A549 (cell line): ENCODE results near the gene EWSR1. TPM values are rescaled to one million over a fixed set of nuclear protein-coding genes. Genes with fewer than 3 reads are reported as not detected.

Source experiments
- ATAC-seq, 2 experiments: fragments of 200-7000 bp in 1 of 2; fragments of >200 bp in 1 of 2; cut with Nextera tagmentation in 1 of 2; cut with Tn5 transposase in 1 of 2; 3 replicates each; pipeline versions ENCODE4 v1.8.0 to v1.9.1; 2018 to 2020; ENCODE audit warnings: mild to moderate bottlenecking in 1 of 2, moderate library complexity in 1 of 2
- CTCF ChIA-PET: fragments of 300-600 bp; sonication (Branson Sonifier 250); formaldehyde crosslinking; extraction: SDS; loops from one replicate; lab custom pipeline; 2021; ENCODE audit warnings: antibody characterized with exemption, inconsistent platforms; lab: Yijun Ruan, JAX
- POLR2A ChIA-PET: fragments of 350-600 bp; formaldehyde crosslinking; extraction: SDS; loops from one replicate; lab custom pipeline; 2021; ENCODE audit warnings: antibody characterized with exemption, inconsistent platforms; lab: Yijun Ruan, JAX
- DNase-seq, 2 experiments: peaks; one replicate each; pipeline versions ENCODE4 v3.0.0 to v3.0.0-alpha.2; 2011 to 2016; ENCODE audit warnings: low read depth in 1 of 2, low spot score in 1 of 2
- FAIRE-seq: peaks from 2 replicates; lab custom pipeline; 2011; peaks lifted over from hg19 to GRCh38; lab: Jason Lieb, UNC
- H3K27ac ChIP-seq, 2 experiments: fragments of >200 bp; sonication (Bioruptor Twin); formaldehyde crosslinking; 3 replicates each; pipeline ENCODE4 v1.5.1; 2016 to 2017
- H3K4me1 ChIP-seq: fragments of >200 bp; sonication (Bioruptor Twin); formaldehyde crosslinking; 3 replicates; pipeline ENCODE4 v1.6.1; 2016
- H3K4me2 ChIP-seq: fragments of >200 bp; sonication (Bioruptor Twin); formaldehyde crosslinking; 3 replicates; pipeline ENCODE4 v1.6.1; 2016
- H3K4me3 ChIP-seq: fragments of >200 bp; sonication (Bioruptor Twin); formaldehyde crosslinking; 3 replicates; pipeline ENCODE4 v1.5.1; 2016
- H3K9me3 ChIP-seq: fragments of >200 bp; sonication (Bioruptor Twin); formaldehyde crosslinking; 3 replicates; pipeline ENCODE4 v1.6.1; 2016
- BCL3 ChIP-seq: fragments of >200 bp; sonication (Bioruptor Twin); formaldehyde crosslinking; IDR thresholded peaks from 3 replicates; pipeline ENCODE4 v1.6.1; 2016
- CBX2 ChIP-seq: fragments of 200-600 bp; sonication (generic); IDR thresholded peaks from 2 replicates; pipeline ENCODE4 v1.6.1; 2016; ENCODE audit warnings: low read depth, mild to moderate bottlenecking, borderline replicate concordance
- CHD4 ChIP-seq: fragments of 200-600 bp; sonication (generic); IDR thresholded peaks from 2 replicates; pipeline ENCODE4 v1.6.1; 2016; ENCODE audit warnings: antibody characterized with exemption, mild to moderate bottlenecking, borderline replicate concordance
- ESRRA ChIP-seq: fragments of 150-350 bp; IDR thresholded peaks from 2 replicates; pipeline ENCODE4 v1.6.1; 2014; ENCODE audit warnings: mild to moderate bottlenecking, low read length, borderline replicate concordance
- FOSB ChIP-seq: fragments of 250-450 bp; sonication (Bioruptor Pico); IDR thresholded peaks from 2 replicates; pipeline ENCODE4 v1.5.0; 2020; ENCODE audit warnings: mild to moderate bottlenecking, moderate library complexity
- HOXB13 ChIP-seq: fragments of 250-450 bp; sonication (Bioruptor Pico); IDR thresholded peaks from 2 replicates; pipeline ENCODE4 v1.5.0; 2020; ENCODE audit warnings: low read depth, mild to moderate bottlenecking, moderate library complexity
- JUN ChIP-seq, 2 experiments: fragments of >200 bp; sonication (Bioruptor Twin); formaldehyde crosslinking; IDR thresholded peaks; 2 replicates in 1 of 2; 3 replicates in 1 of 2; pipeline ENCODE4 v1.6.1; 2016 to 2017
- JUNB ChIP-seq: fragments of >200 bp; sonication (Bioruptor Twin); formaldehyde crosslinking; IDR thresholded peaks from 2 replicates; pipeline ENCODE4 v1.6.1; 2016
- KDM1A ChIP-seq: fragments of 200-600 bp; sonication (generic); IDR thresholded peaks from 2 replicates; pipeline ENCODE4 v1.6.1; 2016; ENCODE audit warnings: low read depth, mild to moderate bottlenecking
- MAFK ChIP-seq: fragments of 450-650 bp; IDR thresholded peaks from 2 replicates; pipeline ENCODE4 v1.6.1; 2014; ENCODE audit not compliant: partially characterized antibody
- NR3C1 ChIP-seq: fragments of >200 bp; sonication (Bioruptor Twin); formaldehyde crosslinking; IDR thresholded peaks from 3 replicates; pipeline ENCODE4 v1.6.1; 2017
- POLR2AphosphoS2 ChIP-seq: conservative IDR thresholded peaks from 2 replicates; pipeline ENCODE4 v1.6.1; 2012; ENCODE audit warnings: low read length, improper control_type of control experiment, inconsistent platforms
- RAD21 ChIP-seq, 2 experiments: fragments of >200 bp in 1 of 2; sonication (Bioruptor Twin) in 1 of 2; formaldehyde crosslinking in 1 of 2; IDR thresholded peaks in 1 of 2; conservative IDR thresholded peaks in 1 of 2; 2 replicates in 1 of 2; 3 replicates in 1 of 2; pipeline ENCODE4 v1.6.1; 2012 to 2018; ENCODE audit warnings: inconsistent platforms in 1 of 2
- RCOR1 ChIP-seq: fragments of 150-350 bp; IDR thresholded peaks from 2 replicates; pipeline ENCODE4 v1.6.1; 2014; ENCODE audit warnings: antibody characterized with exemption, low read length, low read depth
- RFX5 ChIP-seq: fragments of 450-650 bp; IDR thresholded peaks from 2 replicates; pipeline ENCODE4 v1.7.1; 2014; ENCODE audit warnings: antibody characterized with exemption, mild to moderate bottlenecking, moderate library complexity
- RNF2 ChIP-seq: fragments of 200-600 bp; sonication (generic); IDR thresholded peaks from 2 replicates; pipeline ENCODE4 v1.6.1; 2016; ENCODE audit warnings: low read depth, mild to moderate bottlenecking, antibody characterized with exemption, moderate library complexity, borderline replicate concordance
- TFCP2L1 ChIP-seq: fragments of 250-450 bp; sonication (Bioruptor Pico); IDR thresholded peaks from 2 replicates; pipeline ENCODE4 v1.5.0; 2021; ENCODE audit warnings: mild to moderate bottlenecking
- WGBS: methylation state at CpG from one replicate; pipeline ENCODE4 v1.1.6; 2017; ENCODE audit errors: missing lambda C conversion rate; 5-methylcytosine and 5-hydroxymethylcytosine counted together
- polyA plus RNA-seq, 4 experiments: library from polyadenylated mRNA; depleted of rRNA in 3 of 4; stranded (reverse); fragments of >200 nt; fragmentation: RNase III in 1 of 4; extraction: RNeasy Plus Mini Kit Qiagen cat#74134 plus additional on column Dnase treatment in 1 of 4; gene quantifications; 2 replicates in 3 of 4; 3 replicates in 1 of 4; pipeline ENCODE4 v1.2.3, GENCODE V29; 2011 to 2017
- TF ChIP-seq, protein P1 (sequence below): IDR thresholded peaks from 2 replicates; pipeline ENCODE4 v1.6.1; 2012
- TF ChIP-seq, protein P2 (sequence below): fragments of >200 bp; sonication (Bioruptor Twin); formaldehyde crosslinking; IDR thresholded peaks from 3 replicates; pipeline ENCODE4 v1.5.1; 2016

EWSR1 gene
- polyA plus RNA-seq, 2 of the 4 experiments (the other 2 are of a cell fraction), result 146 to 281 TPM

DNA sequence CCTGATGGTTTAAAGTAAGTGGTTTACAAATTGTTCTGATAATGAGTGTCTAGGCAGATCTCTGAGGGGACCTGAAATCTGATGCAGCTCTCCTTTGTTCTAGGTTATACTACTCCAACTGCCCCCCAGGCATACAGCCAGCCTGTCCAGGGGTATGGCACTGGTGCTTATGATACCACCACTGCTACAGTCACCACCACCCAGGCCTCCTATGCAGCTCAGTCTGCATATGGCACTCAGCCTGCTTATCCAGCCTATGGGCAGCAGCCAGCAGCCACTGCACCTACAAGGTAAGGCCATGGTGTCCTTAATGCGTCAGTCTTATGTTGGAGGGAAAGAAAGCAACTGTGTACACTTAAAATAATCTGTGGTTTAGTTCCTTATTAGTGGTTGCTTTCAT, 9.9 kb downstream of the EWSR1 start:
- WGBS, result 87% methylated on average over 1 of the region's 1 CpG
- CTCF ChIA-PET, result no interaction called here
- H3K9me3 ChIP-seq, result no peaks in the 10 kb centered on the region

DNA sequence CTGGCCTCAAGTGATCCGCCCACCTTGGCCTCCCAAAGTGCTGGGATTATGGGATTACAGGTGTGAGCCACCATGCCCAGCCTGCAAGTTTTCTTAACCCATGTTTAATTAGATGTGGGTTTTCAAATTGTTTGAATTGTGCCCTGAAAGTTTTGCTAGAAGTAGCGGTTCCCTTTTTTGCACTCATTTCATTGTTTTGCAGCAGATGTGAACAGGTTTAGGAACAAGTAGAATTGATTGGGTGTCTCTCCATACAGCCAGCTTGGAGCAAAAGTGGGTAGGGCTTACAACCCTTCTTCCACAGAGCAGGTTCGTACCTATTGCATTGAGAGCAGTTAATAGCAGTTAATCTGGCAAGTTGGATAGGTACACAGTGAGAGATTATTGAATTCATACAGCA, 16.1 kb downstream of the EWSR1 start:
- POLR2A ChIA-PET, result interaction anchor here (0.6 kb wide), 1 partner anchor 11 kb away, joined by 3 read pairs; no protein-coding TSS in a partner anchor
- ATAC-seq (no peak), FAIRE-seq (no peak), DNase-seq (no peak)
- Histone ChIP-seq H3K4me1 (no peaks in the 10 kb centered on the region; the same call in 2 of the 3 replicates), H3K27ac (no peak overlapping the region), H3K9me3 (no peaks in the 10 kb centered on the region), H3K4me3 (no peak overlapping the region), H3K4me2 (no peak overlapping the region)
- CTCF ChIA-PET, result interaction anchor here (0.8 to 1.5 kb wide), 2 partner anchors 22 to 23 kb away, joined by 3 to 4 read pairs; no protein-coding TSS in a partner anchor
- 100% methylated on average over 3 of the region's 3 CpGs for WGBS
- TF ChIP-seq JUNB (no peak), RNF2 (no peak), BCL3 (no peak), TFCP2L1 (no peak), NR3C1 (no peak), POLR2AphosphoS2 (no peak), CHD4 (no peak), CBX2 (no peak), RFX5 (no peak)

More for the DNA sequence above, 9.9 kb downstream of the EWSR1 start:
- POLR2A ChIA-PET, result no interaction called here
- Histone ChIP-seq H3K4me1 (peaks cover 22% of the 10 kb centered on the region), H3K4me2 (no peak overlapping the region), H3K27ac (no peak overlapping the region), H3K4me3 (no peak overlapping the region)
- DNase-seq (no peak), ATAC-seq (no peak), FAIRE-seq (no peak)
- no peak for TF ChIP-seq FOSB (CRISPR knock-in tag)
- no peak for TF ChIP-seq JUN (IDR thresholded peaks at IDR 0.05)

DNA sequence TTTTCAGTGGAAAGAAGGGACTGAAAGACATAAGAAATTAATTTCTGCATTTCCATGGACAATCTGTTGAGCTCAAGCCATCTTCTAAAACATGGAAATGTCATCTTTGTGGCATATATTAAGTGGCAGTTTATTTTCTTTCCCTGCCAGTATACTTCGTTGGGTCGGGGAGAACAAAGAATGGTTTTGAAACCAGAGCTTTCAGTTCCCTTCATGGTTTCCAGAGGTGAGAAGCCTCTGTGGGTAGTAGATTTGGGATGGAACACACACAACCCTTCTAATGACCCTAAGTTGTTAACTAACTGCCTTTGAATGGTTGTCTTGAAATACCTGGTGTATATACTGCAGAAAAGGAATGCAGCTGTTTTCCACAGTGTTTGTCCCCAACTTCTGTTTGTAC, 20.8 kb downstream of the EWSR1 start:
- CTCF ChIA-PET, result interaction anchor here (1.1 to 3.5 kb wide), 3 partner anchors 14 to 55 kb away, joined by 3 to 14 read pairs (median 3); no protein-coding TSS in a partner anchor
- H3K4me3 ChIP-seq, result no peak overlapping the region
- H3K4me1 ChIP-seq, result no peaks in the 10 kb centered on the region; the same call in 2 of the 3 replicates
- 78% methylated on average over 2 of the region's 2 CpGs for WGBS
- ATAC-seq (no peak), DNase-seq (no peak), FAIRE-seq (no peak)
- H3K9me3 ChIP-seq, result no peaks in the 10 kb centered on the region
- no peak overlapping the region for H3K4me2 ChIP-seq
- TF ChIP-seq RCOR1 (no peak), HOXB13 (no peak), RAD21 (conservative IDR thresholded peaks at IDR 0.05 in 1 of 2, IDR thresholded peaks at IDR 0.05 in 1 of 2) (no peak), ESRRA (no peak), MAFK (no peak), KDM1A (no peak)
- TF ChIP-seq, protein P1, sequence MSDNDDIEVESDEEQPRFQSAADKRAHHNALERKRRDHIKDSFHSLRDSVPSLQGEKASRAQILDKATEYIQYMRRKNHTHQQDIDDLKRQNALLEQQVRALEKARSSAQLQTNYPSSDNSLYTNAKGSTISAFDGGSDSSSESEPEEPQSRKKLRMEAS, result no peak
- TF ChIP-seq, protein P2, sequence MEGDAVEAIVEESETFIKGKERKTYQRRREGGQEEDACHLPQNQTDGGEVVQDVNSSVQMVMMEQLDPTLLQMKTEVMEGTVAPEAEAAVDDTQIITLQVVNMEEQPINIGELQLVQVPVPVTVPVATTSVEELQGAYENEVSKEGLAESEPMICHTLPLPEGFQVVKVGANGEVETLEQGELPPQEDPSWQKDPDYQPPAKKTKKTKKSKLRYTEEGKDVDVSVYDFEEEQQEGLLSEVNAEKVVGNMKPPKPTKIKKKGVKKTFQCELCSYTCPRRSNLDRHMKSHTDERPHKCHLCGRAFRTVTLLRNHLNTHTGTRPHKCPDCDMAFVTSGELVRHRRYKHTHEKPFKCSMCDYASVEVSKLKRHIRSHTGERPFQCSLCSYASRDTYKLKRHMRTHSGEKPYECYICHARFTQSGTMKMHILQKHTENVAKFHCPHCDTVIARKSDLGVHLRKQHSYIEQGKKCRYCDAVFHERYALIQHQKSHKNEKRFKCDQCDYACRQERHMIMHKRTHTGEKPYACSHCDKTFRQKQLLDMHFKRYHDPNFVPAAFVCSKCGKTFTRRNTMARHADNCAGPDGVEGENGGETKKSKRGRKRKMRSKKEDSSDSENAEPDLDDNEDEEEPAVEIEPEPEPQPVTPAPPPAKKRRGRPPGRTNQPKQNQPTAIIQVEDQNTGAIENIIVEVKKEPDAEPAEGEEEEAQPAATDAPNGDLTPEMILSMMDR, result no peak
- POLR2A ChIA-PET, result no interaction called here
- H3K27ac ChIP-seq, result no peak overlapping the region
